Left kidney (tissue), 2 donors: ENCODE measurements around the gene ESAM. TPM values are rescaled to one million over a fixed set of nuclear protein-coding genes. Genes with fewer than 3 reads are reported as not detected.
"Not testable (repeated sequence)": the region's sequence is repeated elsewhere in the genome, so short reads cannot be mapped to it uniquely, and the experiment has no call there.

ENCODE experiments used
- DNase-seq: peaks from one replicate; pipeline ENCODE4 v3.0.0-alpha.2; 2013
- polyA plus RNA-seq: library from polyadenylated mRNA; unstranded; fragments of 120-200 nt; gene quantifications from one replicate; pipeline ENCODE4 v1.2.1, GENCODE V29; 2013; ENCODE audit not compliant: insufficient read length

The ESAM gene
- polyA plus RNA-seq, 1 donor = 55.2 TPM

- no peak for DNase-seq
Observed at GRCh38 chr11:124778281-124778680, 16.2 kb upstream of the ESAM start.

GRCh38 chr11:124776865-124777645 is 15.0 kb upstream of the ESAM start:
- no peak for DNase-seq

- not testable (repeated sequence) for DNase-seq
Observed at GRCh38 chr11:124770959-124771358, 8.9 kb upstream of the ESAM start.

DNA sequence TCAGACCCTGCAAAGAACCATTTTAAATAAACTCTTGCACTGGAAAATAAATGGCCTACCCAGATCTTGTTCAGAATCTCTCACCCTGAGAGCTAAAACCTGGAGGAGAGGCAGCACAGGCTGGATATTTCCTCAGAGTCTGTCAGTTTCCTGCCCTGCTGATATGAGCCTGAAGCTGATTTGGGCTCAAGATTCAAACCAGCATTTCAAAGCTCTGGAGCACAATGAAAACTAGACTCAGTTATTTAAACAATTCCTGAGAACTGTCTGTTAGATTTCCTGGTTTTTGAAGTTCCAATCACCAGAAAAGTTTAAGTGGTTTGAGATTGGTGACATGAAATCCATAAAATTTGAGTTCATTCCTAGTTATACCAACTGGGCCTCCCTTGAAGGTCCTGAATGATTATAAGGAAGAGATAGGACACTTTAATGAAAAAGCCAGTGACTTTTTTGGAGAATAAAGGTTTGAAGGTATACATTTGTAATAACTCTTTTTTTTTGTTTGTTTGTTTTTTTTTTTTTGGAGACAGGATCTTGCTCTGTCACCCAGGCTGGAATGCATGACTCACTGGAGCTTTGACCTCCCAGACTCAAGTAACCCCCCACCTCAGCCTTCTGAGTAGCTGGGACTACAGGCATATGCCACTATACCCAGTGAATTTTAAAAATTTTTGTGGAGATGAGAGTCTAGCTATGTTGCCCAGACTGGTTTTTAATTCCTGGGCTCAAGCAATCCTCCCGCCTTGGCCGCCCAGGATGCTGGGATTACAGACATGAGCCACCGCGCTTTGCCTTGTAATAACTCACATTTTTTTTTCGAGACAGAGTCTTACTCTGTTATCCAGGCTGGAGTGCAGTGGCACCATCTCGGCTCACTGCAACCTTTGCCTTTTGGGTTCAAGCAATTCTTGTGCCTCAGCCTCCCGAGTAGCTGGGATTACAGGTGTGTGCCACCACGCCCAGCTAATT is 8.0 kb upstream of the ESAM start:
- DNase-seq = no peak

GRCh38 chr11:124768914-124769313 is 6.8 kb upstream of the ESAM start:
- DNase-seq = no peak

DNA sequence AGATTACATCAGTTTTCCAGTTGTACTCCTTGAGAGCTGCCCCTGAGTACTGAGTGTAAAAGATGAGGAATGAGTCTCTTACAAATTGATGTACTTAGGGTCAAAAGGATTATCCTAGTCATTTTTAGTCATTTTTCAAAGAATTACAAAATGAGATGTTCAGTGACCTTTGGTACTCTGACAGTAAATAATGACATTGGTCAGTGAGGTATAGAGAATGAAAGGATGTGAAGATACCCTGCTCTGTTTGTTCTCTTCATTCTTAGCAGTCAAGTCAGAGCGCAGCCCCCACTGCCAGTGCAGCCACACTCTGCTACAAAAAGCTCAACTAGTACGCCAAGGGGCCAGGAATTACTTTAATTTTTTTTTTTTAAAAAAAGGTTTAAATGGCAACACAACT is 4.1 kb upstream of the ESAM start:
- no peak for DNase-seq

GRCh38 chr11:124763156-124763947 is 1.3 kb upstream of the ESAM start:
- peak; percentile 85 for DNase-seq

GRCh38 chr11:124762624-124763155 is 600 bp upstream of the ESAM start:
- DNase-seq = no peak

GRCh38 chr11:124761301-124762104 is 587 bp downstream of the ESAM start:
- no peak for DNase-seq

GRCh38 chr11:124760806-124761205 is 1.3 kb downstream of the ESAM start:
- DNase-seq = no peak

DNA sequence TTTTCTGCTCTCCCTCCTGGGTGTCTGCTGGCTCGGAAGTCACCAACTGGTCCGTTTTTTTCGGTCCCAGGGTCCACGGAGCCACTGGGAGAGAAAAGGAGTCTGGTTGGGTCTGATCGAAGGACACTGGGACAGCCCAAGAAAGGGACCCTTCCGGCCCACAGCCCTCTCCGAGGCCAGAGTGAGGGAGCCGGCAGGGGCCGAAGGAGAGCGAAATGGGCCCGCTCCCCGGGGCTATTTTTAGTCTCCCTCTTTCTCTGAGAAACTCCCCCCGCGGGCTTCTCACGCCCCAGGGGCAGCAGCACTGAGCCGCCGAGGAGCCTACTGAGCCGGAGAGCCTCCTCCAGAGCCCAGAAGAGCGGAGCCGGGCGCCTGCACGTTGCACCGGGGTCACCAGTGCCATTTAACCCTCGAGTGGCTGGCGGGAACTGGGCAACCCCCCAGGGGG is 1.9 kb downstream of the ESAM start:
- DNase-seq = no peak

DNA sequence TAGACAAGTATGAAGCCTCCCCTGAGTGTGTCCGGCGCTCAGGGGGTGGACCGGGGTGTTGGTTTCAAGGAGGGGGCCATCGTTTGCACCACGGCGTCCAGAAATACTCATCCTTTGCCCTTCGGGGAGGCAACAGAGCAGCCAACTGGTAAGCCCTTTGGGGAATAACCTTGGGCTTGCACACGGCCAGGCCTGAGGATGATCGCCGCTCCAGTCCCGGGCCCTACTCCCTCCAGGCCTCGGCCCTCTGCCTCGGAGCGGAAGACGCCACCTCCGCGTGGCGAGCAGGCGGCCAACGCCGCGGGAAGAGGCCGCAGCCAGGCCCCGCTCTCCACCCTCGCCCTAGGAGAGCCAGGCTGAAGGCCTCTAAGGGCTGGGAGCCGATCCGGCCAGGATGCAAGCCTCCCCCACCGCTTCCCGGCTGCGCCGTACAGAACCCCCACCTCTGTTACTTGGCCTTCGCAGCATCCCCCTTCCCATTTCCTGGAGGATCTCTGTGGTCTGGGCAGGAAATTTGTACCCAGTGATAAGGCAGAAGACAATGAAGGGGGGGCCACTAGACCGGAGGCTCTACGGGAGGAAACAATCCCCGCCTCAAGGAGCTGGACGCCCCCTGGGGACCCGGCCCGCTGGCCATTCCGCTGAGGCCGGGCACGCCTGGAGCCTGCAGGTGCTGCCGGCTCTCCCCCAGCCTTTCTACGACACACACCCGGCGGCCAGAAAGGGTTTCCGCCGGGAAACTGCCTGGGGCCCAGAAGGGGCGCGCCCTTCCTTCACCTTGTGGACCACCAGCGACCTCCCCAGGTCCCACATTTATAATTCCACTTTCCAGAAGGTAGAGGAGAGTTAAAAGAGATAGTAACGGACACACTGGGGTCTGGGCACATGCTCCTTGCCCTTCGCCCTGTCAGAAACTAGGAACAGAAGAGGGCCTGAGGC is 2.6 kb downstream of the ESAM start:
- DNase-seq = no peak

DNA sequence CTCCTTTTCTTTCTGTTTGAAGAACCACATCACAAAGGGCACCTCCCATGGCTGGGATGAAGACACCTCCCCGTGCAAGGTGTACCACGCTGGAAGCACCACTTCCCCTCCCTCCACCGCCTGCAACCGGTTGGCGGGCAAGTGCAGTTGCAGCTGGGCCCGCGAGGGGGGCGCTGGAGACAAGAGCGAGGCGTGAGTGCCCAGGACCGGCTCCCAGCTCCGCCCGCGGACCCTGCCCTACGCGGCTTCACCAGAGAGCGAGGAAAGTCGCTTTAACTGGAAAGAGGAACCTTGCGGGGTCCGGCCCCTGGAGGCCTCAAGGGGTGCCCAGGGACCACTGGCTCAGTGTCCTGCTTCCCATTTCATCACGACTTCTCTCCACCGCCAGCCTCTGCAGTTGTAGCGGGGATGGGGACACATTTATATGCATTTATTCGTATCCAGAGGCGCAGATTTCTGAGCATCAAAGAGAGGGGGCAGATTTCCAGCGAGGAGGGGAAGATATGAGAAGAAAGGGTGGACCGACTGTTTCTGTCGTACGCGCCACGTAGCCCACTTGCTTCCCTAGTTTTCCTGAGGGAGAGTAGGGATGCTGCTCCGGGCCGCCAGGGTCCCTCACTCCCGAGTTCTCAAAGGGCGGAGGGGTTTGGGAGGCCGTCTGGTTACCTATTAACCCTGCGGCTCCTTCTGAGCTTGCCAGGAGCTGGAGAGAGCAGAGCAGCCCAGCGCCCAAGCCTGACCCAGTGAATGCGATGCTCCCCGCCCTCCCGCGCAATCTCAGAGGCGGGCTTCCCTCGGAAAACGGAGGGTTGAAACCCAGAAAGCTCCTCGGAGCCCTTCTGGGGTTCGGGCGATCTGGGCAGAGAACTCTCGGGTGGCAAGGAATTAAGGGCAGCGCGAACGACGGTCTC is 3.5 kb downstream of the ESAM start:
- peak; percentile 74 for DNase-seq

DNA sequence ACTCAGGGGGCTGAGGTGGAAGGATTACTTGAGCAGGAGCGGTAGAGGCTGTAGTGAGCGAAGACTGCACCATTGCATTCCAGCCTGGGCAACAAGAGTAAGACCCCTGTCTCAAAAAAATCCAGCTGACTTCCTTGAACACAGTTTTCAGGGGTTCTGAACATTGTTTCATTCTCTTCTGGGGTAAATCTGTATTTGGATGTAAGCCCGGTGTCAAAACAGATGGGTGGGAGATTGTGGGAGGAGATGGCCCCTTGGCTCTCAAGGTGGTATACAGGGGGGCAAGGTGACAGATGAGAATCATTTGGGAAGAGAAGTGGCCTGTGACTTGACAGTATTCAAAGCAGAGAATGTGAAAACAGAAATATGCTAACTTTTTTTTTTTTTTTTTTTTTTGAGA is 4.8 kb downstream of the ESAM start:
- no peak for DNase-seq

- no peak for DNase-seq
Observed at GRCh38 chr11:124756753-124757227, 5.3 kb downstream of the ESAM start.

DNA sequence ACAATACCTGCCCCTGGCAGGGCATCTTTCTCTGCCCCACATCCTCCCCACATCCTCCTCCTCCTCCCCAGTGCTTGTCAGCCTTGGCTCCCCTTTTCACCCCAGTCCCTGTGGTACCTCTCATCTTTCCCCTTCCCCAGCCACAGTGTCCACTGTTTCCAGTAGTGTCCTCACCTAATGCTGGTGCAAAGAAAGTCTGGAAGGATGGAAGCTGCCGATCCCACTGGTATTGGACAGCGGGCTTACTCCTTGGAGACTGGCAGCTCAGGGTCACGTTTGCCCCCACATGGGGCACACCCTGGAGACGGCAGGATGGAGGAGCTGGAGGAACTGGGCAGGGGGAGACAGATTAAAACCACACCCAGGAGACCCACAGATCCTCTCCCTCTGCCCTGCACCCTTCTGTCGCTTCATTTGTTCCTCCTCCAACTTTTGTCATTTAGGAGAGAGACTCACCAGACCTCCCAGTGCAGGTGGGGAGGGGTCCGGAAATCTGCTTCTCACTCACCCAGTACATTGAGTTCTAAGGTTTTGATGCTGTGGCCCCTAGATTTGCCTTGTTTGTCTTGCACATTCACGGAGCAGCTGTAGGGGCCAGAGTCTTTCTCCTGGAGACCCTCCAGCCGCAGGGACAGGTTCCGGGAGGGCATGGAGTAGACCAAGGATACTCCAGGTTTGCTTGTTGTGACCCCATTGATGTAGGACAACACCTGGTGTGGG is 5.9 kb downstream of the ESAM start:
- DNase-seq = no peak

- no peak for DNase-seq
Observed at GRCh38 chr11:124754710-124755109, 7.4 kb downstream of the ESAM start.

DNA sequence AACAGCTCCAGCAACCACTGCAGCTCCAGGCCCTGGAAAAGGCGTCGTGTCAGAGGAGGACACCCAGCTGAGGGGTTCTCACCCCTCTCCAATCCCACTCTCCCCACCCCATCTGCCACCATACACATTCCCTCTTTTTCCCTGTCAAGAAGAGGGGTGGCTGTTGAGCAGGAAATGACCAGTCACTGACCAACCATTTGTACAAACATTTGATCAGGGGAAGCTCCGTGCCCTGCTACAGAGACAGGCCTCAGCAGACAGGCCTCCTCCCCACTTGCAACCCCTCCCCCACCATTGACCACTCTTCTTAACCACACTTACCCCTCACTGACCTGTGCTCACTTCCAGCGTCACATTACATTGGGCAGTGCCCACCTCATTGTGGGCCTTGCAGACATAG is 7.8 kb downstream of the ESAM start:
- no peak for DNase-seq
